HG02798 (cell line): Measurements from ENCODE around the gene ADCY4.
A peak's percentile ranks its signal among the peaks of the same experiment; 100 is the strongest.

Experiments used
- ATAC-seq: cut with Tn5 transposase; IDR thresholded peaks from one replicate; pipeline ENCODE4 v1.9.1; 2021; ENCODE audit warnings: mild to moderate bottlenecking; ENCODE audit not compliant: unreplicated experiment, poor library complexity

The ADCY4 gene

DNA sequence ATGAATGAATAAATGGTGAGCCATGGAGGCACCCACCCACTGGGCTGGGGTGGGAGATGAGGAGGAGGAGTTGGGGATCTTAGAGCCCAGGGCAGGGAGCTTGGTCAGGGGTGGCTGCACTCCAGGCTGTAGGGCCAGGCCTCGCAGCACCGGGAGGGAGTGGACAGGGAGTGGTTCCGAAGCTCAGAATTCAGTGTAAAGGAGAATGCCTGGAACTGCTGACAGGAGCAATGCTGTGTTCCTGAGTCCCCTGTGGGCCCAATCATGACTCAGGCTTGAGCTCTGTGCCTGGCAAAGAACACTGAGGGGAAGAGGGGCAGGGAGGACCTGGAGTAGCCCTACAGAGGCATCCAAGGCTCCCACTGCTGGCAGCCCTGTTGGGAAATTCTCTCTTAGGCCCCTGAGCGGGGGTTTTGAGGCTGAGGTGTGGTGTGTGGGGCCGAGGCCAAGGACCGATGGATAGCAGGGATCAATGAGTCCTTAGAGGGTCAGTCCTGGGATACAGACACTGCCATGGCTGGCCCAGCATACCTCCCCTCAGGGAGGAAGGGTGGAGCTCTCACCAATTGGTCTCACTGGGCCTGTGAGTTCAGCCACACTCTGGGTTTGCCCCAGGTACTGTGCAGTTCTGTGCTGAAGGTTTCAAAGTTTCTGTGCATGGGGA, 53.9 kb downstream of the ADCY4 start:
- no peak for ATAC-seq

DNA sequence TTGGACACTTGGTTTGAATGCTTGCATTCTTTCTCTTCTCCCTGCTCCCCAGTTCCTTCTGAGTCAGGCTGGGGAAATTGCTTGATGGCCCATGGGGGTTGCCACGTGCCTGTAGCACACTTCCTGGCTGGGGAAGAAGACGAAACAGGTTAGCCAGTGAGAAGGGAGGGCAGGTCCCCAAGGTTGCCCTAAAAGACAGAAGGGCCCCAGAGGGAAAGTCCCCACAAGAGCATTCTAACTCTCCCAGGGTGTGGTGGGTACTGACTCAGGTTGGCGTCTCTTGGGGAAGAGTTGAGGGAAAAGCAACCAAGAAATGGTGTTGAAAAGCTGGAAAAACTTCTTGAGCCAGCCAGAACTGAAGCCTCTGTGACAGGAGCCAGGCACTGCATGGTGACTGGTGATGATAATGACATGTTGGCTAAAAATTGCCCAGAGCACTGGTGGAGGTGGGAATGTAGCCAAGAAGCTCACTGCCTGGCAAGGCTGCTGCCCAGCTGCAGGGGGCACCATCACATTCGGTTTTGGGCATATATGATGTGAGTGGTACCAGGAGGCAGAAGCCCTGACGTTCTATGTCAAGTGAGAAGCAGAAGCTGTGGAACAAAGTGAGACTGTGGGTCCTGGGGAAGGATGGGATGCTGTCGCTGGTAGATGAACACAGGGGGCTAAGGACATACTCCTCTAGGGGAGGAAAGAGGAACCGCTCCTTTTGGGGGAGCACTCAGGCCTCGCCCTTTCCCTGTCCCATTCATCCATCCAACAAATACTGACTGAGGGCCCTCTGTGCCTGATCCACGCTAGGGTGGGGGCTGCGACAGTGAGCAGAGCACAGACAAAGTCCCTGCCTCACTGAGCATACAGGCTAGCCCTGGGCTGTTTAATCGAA, 55.3 kb downstream of the ADCY4 start:
- peak; percentile 70 for ATAC-seq

DNA sequence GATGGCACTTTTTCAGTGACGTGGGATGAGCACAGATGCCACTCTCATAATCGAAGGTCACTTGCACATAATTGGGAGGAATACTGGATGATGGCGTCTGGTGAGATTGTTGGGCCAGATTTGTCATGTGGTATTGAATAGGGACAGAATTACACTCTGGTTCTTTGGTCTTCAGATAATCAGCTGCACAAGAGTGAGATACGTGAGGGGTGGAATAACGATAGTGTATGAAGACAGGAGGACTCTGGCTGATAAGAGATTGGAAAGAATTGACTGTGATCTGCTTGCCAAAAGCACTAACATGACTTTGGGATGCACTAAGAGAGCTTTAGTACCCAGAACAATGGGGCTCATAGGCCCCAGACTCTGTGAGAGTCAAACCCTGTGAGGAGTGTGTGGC, 56.4 kb downstream of the ADCY4 start:
- no peak for ATAC-seq

DNA sequence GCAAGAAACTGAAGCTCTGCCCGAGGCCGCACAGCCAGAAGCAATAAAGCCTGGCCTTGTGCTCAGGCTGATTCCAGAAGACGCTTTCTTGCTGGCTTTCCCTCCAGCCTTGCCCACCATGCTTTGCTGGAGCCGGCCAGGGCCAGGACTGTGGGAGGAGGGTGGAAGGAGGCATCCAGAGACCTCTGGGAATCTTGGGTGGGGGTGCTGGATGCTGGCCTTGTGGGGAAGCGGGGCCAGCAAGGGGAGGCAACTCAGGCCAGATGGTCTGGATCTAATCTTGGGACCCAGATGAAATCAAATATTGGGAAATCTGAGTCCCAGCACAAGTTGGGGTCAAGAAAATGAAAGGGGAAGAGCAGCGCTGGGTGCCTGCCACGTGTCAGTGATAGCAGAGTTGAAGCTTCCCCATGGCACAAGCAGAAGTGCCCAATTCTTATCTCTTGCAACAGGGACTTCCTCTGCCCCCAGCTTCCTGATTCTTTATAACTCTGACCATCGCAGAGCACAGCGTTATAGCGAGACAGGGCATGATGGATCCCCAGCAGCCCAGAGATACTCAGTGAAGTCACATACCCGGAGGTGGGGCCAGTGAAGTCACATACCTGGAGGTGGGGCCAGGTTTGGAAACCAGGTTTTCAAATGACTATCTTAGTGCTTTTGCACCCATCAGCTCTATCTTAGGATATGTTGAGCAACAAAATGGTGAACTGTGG, 57.1 kb downstream of the ADCY4 start:
- ATAC-seq, result no peak

DNA sequence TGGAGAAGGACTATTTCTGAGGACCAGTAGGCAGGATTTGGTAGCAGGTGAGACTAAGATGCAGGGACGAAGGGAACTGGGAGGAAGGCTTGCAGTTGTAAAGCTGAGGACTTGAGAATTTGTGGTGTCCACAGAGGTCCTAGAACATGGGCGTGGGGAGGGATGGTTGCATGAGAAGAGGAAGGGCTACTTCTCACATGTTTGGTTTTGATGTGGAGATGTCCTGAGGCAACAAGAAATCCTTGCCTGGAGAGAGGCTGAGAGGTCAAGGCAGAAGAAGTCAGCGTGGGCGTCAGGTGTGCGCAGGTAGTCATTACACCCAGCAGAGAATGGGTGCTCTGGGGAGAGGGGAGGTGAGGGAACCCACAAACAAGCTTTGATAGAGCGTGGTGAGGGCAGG, 57.8 kb downstream of the ADCY4 start:
- ATAC-seq, result no peak

DNA sequence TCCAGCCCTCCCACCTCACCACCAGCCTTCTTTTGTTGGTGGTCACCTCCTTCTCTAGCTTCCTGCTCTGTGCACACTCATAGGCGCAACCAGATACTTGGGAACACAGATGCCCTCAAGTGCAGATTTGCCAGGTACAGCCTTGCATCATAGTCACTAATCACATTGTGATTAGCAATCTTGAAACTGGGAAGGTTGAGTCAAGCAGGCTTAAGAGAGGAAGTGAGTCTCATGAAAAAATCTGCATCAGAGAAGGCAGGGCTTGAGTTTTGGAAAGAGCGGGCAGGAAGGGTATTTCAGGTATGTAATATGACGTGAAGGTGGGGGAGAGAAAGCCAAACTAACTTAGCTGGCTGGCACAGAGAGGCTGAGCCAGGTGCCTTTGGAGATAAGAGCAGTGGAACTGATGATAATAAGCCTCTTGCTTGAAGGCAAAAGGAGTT, 60.7 kb downstream of the ADCY4 start:
- ATAC-seq, result peak; percentile 37

DNA sequence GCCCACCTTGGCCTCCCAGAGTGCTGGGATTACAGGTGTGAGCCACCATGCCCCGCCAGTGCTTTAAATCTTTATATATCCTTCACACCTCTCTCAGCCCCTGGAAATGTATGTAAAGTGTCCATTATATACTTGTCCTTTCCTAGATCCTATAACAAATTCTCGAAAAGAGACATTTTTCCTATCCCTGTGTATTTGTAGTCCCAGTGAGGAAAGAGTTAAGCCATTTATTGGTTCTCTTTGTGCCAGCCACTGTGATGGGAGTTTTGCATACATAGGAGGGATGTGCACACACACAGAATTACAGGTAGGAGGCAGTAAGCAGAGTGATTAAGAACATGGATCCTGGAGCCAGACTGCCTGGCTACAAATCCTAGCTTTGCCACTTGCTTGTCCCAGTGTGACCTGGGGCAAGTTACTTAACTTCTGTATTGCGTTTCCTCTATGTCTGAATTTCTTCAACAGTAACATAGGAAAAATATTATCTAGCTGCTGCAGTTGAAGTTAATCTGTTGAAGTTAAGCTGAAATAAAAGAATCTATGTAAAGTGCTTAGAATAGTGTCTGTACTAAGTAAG, 61.4 kb downstream of the ADCY4 start:
- ATAC-seq, result no peak

DNA sequence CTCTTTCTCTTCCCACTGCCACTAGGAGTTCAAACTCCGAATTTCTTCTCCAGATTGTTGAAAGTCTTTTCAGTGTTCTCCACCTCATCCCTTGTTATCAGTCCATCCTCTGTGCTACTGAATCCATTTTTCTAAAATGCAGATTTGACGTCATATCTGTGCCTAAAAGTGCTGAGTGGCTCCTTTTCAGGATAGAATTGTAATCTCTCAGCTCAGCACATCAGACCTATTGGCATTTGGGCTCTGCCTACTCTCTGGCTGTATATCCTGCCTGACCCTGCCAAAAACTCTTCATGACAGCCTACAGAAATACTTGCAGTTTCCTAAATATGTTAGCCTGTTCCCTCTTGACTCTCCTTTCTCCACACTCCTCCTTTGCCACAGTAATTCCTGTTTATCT, 62.4 kb downstream of the ADCY4 start:
- no peak for ATAC-seq

DNA sequence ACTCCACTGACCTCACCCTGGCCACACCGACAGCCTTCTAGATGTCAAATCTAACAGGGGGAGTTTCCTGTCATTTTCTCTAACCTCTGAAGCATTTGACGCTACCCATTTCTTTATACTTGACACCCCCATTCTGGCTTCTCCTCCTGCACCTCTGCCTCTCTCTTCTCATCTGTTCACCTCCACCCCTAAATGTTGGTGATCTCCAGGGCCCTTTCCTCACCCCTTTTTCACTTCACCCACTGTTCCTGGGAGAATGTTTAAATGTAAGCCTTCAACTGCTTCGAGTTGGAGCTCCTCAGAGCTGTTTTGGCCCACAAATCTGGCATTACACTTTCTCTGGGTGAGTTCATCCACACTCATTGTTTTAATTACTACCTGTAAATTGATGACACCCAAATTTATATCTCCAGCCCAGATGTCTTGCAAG, 63.0 kb downstream of the ADCY4 start:
- no peak for ATAC-seq

DNA sequence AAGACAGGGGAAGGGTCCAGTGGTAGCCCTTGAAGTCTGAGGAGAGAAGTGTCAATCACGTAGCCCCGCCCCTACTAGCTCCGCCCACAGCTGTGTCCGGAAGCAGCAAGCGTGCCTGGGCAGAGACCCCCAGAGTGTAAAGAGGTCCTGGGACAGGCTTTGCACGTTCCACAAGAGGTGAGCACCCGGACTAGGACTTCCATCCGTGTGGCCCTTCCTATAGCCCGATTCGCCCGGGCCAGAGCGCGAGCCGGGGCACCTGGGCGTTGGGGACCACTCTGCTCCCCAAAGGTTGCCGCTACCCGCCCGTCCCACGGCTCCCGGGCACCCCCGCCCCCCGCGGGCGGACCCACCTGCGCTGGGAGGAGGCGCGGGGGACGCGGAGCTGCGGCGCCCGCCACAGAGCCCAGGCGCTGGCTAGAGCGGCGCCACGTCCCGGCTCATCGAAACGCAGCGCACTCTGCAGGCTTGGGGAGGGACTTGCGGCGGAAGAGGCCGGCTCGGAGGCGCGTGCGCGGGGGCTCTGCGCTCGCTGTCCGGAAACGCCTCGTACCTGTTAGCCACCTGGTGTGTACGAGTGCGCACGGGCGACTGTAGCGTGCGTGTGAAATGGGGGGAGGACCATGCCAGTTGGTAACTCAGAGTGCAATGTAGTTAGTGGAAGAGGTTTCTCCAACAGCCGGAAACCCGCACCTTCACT, 63.6 kb downstream of the ADCY4 start, which contains the start of gene RABGGTA:
TSS of gene RABGGTA (minus strand) at position 464 of the 700 bp plus-strand sequence. CDS start 482 bp downstream, outside the sequence.
- ATAC-seq, result peak; percentile 89

DNA sequence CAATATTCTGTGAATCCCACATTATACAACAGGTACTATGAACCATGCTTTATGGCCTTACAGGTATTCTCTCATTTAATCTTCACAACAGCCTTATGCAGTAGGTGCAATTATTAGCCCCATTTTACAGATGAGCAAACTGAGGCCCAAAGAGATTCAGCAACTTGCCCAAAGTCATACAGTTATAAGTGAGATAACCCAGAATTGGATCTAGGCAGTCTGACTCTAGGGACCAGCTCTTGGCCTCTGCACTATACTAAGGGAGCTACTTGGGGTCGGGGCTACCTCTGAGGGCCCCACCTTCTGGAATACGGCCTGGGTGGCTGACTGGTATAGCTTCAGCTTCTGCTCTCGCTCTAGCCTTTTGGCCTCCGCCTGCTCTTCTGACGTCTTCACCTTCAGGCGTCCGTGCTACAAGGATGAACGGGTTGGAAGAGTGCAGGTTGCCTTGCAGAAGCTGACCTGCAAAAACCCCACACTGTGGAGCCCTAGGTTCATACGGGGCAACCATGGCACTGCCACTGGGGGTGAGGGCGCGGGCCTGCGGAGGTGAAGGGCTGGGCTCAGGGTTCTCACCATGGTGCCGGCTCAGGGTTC, 64.2 kb downstream of the ADCY4 start:
- ATAC-seq, result no peak

DNA sequence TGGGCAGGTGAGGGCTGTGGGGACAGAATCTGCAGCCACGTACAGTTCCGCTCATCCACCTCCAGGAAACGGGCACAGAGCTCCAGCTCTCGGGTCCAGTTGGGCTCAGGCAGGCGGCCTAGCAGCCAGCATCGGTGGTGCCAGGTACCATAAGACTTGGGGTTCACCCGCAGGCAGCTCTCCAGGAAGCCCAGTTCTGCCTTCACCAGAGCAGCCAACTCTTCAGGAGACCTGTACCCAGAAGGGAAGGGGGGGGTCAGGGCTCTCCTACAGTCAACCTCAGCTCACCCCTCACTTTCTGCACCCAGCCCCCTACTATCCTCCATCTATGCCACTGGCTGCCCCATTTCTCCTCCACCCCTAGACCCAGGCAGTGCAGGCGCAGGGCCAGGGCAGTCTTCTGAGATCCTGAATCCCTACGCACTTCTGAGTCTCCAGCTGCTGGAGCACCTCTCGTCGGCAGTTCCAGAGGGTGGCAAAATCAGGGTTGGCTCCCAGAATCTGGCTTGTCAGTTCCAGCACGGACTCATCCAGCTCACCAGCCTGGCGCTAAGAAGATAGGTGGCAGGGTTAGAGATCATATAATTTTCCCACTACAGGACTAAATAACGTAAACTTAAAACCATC, 64.8 kb downstream of the ADCY4 start:
- no peak for ATAC-seq

DNA sequence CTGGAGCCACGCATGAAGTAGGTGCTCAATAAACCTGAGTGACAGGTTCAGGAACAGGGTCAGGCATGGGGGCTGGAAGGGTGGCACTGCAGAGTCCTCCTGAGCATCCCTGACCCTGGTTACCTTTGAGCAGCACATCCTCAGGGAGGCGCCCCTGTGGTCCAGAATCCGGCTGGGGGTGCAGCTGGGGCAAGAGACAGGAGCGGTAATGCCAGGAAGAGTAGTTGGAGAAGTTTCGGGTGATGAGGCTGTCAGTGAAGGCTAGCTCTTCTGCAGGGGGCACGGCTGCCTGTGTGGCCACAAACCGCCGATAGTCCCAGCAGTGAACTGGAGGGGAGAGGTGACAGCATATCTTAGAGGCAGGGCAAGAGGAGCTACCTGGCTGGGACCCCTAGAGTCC, 65.5 kb downstream of the ADCY4 start:
- ATAC-seq, result no peak
